Kidney epithelial cell (primary cell): ENCODE results near the gene MPC1L. TPM values are rescaled to one million over a fixed set of nuclear protein-coding genes. Genes with fewer than 3 reads are reported as not detected.

Experiments
- DNase-seq: peaks from one replicate; pipeline ENCODE4 v3.0.0-alpha.2; 2010; ENCODE audit warnings: low read depth
- H3K27me3 ChIP-seq: 2 replicates; pipeline ENCODE4 v1.6.0; 2011; ENCODE audit warnings: low read length; ENCODE audit not compliant: control insufficient read depth, insufficient read depth
- H3K36me3 ChIP-seq: 2 replicates; pipeline ENCODE4 v1.5.1; 2011; ENCODE audit warnings: low read length; ENCODE audit not compliant: control insufficient read depth, insufficient read depth
- H3K4me3 ChIP-seq: 2 replicates; pipeline ENCODE4 v1.5.1; 2011; ENCODE audit warnings: low read depth, mild to moderate bottlenecking, control low read depth, low read length
- CTCF ChIP-seq: IDR thresholded peaks from 2 replicates; pipeline ENCODE4 v1.5.1; 2011; ENCODE audit warnings: mild to moderate bottlenecking, moderate library complexity, low read length, control low read depth, inconsistent platforms; ENCODE audit not compliant: insufficient read depth, poor library complexity, severe bottlenecking
- total RNA-seq: library from RNA; depleted of rRNA; stranded (reverse); fragments of >200 nt; gene quantifications from 2 replicates; pipeline ENCODE4 v1.2.3, GENCODE V29; 2015

Gene MPC1L
- total RNA-seq, 1 donor from 2014 or later, result not detected

- H3K27me3 ChIP-seq, result no peaks in the 10 kb centered on the region
- DNase-seq, result no peak
- no peak overlapping the region for H3K4me3 ChIP-seq
- peaks cover 2% of the 10 kb centered on the region for H3K36me3 ChIP-seq
- no peak for TF ChIP-seq CTCF
Measured at GRCh38 chrX:40671126-40671525, 47.9 kb downstream of the MPC1L start.

Other genes starting within 250 kb of the MPC1L start
- gene ATP6AP2, start 42.5 kb upstream of the MPC1L start, total RNA-seq, result 88.9 and 101 TPM in 2 replicates
- 21.4 and 23.2 TPM in 2 replicates for gene CXorf38, start 24.1 kb downstream of the MPC1L start, total RNA-seq
- gene MED14, start 112.1 kb downstream of the MPC1L start, total RNA-seq, result 22.1 and 24.6 TPM in 2 replicates